HG03280 (cell line): ENCODE results near the gene SSBP2.

Experiments used
- ATAC-seq: cut with Tn5 transposase; IDR thresholded peaks from one replicate; pipeline ENCODE4 v1.9.1; 2021; ENCODE audit warnings: mild to moderate bottlenecking, moderate library complexity; ENCODE audit not compliant: unreplicated experiment

Gene SSBP2

GRCh38 chr5:81401266-81401665, 349.6 kb downstream of the SSBP2 start:
- no peak for ATAC-seq

- no peak for ATAC-seq
Measured at GRCh38 chr5:81400375-81400774, 350.5 kb downstream of the SSBP2 start.

GRCh38 chr5:81398741-81399140, 352.2 kb downstream of the SSBP2 start:
- no peak for ATAC-seq

GRCh38 chr5:81397176-81397575, 353.7 kb downstream of the SSBP2 start:
- no peak for ATAC-seq

- no peak for ATAC-seq
Measured at GRCh38 chr5:81395262-81395661, 355.6 kb downstream of the SSBP2 start.

GRCh38 chr5:81393783-81394718, 356.8 kb downstream of the SSBP2 start, which contains the start of gene ACOT12:
ACOT12 (minus strand) TSS chr5:81394134; CDS start chr5:81394114, 20 bp downstream.
- ATAC-seq, result no peak

GRCh38 chr5:81393430-81393782, 357.5 kb downstream of the SSBP2 start:
- no peak for ATAC-seq

- no peak for ATAC-seq
Measured at GRCh38 chr5:81389025-81389424, 361.9 kb downstream of the SSBP2 start.

GRCh38 chr5:81388169-81388568, 362.7 kb downstream of the SSBP2 start:
- ATAC-seq, result no peak

GRCh38 chr5:81383867-81384266, 367.0 kb downstream of the SSBP2 start:
- ATAC-seq, result no peak

- no peak for ATAC-seq
Measured at GRCh38 chr5:81371354-81371876, 379.5 kb downstream of the SSBP2 start.

GRCh38 chr5:81370912-81371311, 380.0 kb downstream of the SSBP2 start:
- ATAC-seq, result no peak

- no peak for ATAC-seq
Measured at GRCh38 chr5:81365541-81365940, 385.4 kb downstream of the SSBP2 start.

GRCh38 chr5:81363093-81363871, 387.6 kb downstream of the SSBP2 start:
- ATAC-seq, result no peak
